Measurements from ENCODE around the gene RPL21.

The RPL21 gene

GRCh38 chr13:27258637-27259386 lies 7.5 kb downstream of the RPL21 start:
- DNase-seq: no peak

GRCh38 chr13:27259831-27260230 lies 8.5 kb downstream of the RPL21 start:
- no peak for DNase-seq

DNA sequence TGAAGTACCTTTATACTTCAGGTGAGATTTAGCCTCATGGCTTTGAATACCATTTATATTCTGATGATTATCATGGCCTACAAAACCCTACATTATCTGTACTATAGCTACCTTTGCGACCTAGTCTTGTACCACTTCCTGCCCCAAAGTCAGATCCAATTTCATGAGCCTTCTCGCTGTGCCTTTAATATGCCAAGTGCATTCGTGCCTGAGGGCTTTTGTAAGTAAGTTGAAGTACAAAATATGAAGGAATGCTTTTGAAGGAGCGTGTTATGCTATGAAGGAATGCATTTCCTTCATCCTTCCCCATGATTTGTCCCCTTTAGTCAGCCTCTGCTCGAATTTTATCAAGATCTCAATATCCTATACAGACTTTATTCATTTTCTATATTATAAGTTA lies 10.0 kb downstream of the RPL21 start:
- no peak for DNase-seq

DNA sequence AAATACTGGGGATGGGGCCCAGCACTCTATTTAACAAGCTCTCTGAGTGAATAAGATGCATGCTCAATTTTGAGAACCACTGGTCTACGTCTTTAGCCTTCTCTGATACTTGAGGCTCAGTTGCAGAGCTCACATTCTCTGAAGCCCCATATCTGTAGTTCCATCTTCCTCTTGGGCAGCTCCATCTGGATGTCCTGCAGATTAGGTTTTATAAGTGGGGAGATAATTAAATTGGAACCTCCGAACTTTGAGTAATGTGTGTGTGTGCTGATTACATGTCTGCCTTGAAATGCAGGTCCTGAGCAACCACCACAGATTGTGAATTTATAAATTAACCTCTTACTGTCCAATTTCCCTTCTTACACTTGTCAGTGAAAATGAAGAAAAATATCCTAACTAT lies 12.1 kb downstream of the RPL21 start:
- DNase-seq: no peak

DNA sequence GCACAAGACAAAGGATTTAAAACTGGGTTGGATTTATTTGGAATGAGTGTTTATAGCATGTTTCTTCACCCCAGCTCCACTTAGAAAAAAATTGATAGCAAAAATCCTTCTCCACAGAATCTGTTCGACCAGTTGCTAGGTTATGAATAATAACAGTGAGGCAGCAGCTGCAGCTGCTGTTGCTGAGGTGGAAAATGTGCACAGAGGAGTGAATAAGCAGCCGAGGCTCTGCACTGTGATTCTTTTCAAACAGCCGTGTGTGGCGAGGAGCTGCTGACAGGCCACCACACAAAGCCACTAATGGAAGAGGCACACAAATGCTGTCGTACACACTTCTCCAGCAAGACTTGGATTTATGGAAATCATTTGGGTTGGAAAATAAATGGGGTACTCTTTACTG lies 12.8 kb downstream of the RPL21 start:
- no peak for DNase-seq

DNA sequence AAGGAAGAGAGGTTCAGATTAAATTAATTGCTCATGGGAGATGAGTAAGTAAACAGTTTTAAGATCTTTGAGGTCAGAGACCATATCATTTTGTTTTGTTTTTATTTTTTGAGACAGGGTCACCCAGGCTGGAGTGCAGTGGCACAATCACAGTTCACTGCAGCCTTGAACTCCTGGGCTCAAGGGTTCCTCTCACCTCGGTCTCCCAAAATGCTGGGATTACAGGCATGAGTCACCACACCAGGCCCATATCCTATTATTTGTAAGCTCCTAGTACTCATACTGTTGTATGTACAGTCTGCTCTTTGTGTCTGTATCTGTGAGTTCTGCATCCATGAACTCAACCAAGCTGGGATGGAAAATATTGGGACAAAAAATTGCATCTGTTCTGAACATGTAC lies 13.3 kb downstream of the RPL21 start:
- DNase-seq: no peak

DNA sequence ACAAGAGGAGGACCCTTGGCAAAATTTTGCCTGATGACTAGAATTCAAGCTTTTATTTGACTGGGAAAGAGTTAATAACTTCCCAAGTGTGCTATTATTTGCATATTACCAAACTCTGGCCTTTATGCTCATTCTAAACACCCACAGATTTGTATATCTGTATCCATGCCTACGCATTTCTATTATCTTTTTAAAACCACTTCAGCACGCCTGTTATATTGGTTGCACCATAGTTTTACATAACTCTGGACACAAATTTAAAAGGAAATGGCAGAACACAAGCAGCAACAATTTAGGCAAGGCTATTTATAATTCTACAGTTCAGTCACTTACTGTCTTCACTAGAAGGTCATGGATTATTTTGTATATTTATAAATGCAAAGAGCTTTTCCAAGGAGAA lies 15.6 kb downstream of the RPL21 start:
- no peak for DNase-seq

DNA sequence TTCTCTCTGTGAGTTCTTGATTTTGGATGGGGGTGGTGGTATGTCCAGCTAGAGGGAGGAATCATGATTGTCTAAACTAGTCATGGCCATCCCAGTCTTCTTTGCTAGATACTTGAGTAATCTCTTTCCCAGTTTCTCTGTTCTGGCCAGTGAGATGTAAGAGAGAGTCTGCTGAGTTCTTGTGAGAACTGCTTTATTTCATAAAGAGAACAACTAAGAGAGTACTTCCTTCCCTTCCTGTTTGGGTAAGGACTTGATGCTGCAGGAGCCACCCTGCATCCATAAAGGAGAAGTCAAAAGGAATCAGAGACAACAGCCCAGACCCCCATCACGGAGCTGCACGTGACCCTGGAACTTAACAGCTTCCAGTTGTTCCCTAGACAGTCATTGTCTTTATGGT lies 16.2 kb downstream of the RPL21 start:
- DNase-seq: no peak

GRCh38 chr13:27269114-27269665 lies 17.8 kb downstream of the RPL21 start:
- no peak for DNase-seq

GRCh38 chr13:27270594-27271520 lies 19.5 kb downstream of the RPL21 start, which contains the start of gene RASL11A:
Gene RASL11A, plus strand, starts transcription at chr13:27270830. Its CDS starts 115 bp downstream, at chr13:27270945.
- peak; percentile 74 for DNase-seq

DNA sequence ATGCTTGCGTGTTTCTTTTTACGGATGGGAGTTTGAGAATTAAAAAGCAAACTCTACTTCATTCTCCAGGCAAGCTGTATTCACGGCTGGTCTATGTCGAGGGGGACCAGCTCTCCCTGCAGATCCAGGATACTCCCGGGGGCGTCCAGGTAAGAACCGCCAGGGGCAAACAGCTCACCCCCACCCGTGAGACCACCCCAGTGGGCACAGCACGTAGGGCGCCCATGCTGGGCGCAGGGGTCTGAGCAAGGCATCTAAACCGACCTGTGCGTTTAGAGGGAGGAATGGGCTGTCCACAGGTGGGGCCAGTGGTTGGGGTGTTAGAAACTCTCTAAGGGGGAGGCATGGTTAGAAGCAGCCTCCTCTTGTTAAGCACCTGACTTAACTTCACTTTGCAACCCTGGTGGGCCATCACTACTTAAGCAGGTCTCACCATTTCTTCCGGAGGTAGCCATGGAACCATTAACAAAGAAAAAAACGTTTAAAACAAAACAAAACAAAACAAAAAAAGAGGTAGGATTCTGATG lies 20.3 kb downstream of the RPL21 start:
- no peak for DNase-seq

DNA sequence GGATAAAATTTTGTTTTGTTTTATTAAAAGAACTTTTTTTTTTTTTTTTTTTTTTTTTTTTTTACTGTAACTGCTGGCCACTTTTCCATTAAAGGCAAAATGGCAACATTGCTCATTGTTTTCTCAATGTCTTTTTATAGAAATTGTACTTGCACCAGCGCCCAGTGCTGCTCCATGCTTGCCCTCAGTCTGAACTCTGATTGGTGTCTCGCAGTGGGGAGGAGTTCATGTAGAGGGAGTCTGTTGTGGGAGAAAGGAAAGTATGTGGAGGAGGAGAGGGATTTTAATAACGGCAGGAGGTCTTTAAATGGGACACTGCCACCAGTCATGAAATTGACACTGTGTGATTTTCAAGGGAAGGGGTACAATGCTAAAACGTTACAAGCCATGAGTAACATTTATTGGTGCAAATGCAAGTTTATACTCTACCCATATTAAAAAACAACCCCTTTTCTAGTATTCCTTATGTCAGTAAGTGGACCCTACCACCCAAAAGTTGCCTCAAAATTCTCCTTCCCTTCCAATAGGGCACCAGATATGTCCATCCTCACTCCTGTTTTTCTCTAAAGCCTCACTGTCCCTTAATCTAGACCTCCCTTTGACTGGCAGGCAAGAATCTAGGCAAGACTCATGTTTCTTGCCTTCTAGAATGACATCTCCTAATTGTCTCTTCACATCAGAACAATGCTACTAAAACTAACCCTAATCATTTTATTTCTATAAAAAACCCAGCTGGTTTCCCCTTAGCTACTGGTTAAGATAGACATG lies 22.5 kb downstream of the RPL21 start:
- no peak for DNase-seq

DNA sequence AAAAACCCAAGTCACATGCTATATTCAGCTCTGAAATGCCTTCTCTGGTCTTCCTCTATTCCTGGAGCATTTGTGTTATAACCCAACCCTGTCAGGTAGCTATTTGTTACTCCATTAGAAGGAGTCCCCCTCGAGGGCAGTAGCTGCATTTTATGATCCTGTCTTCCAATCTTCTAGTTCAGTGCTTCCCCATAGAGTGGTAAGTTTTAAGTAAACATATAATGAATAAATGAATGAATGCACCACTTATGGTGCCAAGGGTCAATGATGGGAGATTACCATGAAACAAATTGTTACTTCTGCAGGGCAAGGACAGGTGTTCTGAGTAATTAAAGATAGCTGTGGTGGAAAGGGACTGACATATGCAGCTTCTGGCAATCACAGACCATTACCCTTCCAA lies 23.3 kb downstream of the RPL21 start:
- DNase-seq: no peak

- no peak for DNase-seq
Measured at GRCh38 chr13:27276188-27276587, 24.8 kb downstream of the RPL21 start.

- DNase-seq: no peak
Measured at GRCh38 chr13:27279506-27279905, 28.1 kb downstream of the RPL21 start.

GRCh38 chr13:27280009-27280656 lies 28.8 kb downstream of the RPL21 start:
- DNase-seq: no peak

DNA sequence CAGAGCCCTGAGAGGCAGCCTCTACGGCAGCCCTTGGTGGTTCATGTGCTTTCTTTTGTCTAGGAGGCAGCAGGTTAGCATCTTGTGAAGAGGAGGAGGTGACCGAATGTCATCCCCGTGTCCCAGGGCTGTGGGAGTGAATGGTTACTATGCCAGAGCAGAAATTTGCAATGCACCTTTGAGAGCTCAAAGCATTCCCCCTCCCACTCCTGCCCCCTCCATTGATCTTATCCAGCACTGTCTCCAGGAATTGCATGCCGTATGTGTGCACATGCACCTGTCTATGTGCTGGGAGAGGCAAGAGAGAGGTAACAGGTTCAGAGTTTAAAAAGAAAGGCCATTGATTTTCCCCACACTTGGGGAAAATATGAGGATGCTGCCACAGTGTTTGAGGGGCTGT lies 29.5 kb downstream of the RPL21 start:
- DNase-seq: no peak

DNA sequence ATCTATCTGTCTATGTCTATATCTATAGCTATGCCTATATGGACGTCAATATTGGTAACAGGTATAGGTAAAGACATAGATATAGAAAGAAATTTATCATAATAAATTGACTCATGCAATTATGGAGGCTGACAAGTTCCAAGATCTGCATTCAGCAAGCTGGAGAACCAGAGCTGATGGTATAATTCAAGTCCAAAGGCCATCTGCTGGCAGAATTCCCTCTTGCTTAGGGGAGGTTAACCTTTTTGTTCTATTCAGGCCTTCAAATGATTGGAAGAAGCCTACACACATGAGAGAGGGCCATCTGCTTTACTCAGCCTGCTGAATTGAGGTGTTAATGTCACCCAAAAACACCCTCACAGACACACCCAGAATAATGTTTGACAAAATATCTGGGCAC lies 30.1 kb downstream of the RPL21 start:
- DNase-seq: no peak

DNA sequence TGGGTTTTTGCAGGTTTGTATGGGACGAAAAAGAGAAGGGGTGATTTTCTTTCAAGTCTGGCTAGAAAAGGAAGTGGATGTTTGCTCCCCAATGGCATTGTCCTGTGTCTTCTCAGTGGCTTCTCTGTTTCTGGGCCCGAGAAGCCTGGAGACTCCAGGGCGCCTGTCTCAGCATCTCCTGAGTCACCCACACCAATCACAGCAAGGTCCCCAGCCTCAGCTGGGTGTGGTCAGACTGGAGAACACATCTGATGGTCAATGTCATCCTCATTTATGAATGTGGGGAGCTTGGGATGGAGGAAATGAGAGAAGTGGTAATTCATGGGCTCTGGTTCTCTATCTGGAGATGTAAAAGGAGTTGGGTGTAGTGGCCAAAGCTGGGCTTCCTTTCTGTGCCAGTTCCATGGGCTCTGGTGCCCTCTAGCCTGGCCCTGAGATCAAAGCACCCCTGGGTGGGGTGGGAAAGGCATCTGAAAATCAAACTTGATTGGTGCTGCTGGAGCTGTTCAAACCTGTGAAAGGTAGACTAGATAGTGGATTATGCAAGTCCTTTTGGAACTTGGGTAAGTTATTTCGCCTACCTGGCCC lies 32.6 kb downstream of the RPL21 start:
- DNase-seq: peak; percentile 22

DNA sequence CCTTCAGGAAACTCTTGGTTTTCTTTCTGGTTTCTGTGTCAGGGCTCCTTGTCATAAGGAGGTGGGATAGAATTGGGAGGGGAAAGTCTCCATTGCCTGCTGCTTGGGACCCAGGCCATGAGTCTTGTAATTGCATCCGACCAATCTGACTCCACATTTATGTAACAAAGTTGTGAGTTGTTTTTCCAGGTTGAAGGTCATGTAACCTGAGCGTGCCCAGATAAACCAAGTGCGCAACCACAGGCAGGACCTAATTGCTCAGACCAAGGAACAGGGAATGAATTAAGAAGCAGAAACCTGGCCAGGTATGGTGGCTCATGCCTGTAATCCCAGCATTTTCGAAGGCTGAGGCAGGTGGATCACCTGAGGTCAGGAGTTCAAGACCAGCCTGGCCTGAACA lies 37.0 kb downstream of the RPL21 start:
- DNase-seq: no peak

DNA sequence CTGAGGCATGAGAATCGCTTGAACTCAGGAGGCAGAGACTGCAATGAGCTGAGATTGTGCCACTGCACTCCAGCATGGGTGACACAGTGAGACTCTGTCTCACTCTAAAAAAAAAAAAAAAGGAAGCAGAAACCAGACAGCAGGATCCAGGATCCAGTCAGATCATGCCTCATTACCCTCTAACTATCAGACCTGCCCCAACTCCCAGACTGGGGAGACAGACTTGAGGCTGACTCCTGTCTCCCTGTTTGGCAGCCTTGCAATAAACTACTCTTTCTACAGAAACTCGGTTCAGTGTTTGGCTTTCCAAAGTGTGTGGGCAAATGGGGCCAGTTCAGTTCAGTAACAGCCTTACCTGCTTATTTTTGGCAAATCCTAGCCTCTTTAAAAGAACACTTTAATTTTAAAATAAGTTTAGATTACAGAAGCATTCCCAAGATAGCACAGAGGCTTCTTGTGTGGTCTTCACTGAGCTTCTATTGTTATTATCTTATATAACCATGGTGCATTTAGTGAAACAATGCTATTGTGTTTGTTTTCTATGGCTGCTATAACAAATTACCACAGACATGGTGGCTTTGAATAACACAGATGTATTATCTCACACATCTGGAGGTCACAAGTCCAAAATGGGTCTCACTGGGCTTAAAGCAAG lies 37.8 kb downstream of the RPL21 start:
- no peak for DNase-seq

Data from activated CD4-positive, alpha-beta T cell treated with anti-CD3 and anti-CD28 coated beads for 48 hours (primary cell).